ENCODE measurements around the gene GBP1.
"Not testable (repeated sequence)": the region's sequence is repeated elsewhere in the genome, so short reads cannot be mapped to it uniquely, and the experiment has no call there.

Gene GBP1, protein sequence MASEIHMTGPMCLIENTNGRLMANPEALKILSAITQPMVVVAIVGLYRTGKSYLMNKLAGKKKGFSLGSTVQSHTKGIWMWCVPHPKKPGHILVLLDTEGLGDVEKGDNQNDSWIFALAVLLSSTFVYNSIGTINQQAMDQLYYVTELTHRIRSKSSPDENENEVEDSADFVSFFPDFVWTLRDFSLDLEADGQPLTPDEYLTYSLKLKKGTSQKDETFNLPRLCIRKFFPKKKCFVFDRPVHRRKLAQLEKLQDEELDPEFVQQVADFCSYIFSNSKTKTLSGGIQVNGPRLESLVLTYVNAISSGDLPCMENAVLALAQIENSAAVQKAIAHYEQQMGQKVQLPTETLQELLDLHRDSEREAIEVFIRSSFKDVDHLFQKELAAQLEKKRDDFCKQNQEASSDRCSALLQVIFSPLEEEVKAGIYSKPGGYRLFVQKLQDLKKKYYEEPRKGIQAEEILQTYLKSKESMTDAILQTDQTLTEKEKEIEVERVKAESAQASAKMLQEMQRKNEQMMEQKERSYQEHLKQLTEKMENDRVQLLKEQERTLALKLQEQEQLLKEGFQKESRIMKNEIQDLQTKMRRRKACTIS

GRCh38 chr1:89065079-89065868 lies at the start of gene GBP1:
TSS of gene GBP1 (minus strand) at chr1:89065208. CDS start at chr1:89063234, 1,974 bp downstream.
- DNase-seq (ENCODE audit: low read depth in 2 of 2) = no peak

DNA sequence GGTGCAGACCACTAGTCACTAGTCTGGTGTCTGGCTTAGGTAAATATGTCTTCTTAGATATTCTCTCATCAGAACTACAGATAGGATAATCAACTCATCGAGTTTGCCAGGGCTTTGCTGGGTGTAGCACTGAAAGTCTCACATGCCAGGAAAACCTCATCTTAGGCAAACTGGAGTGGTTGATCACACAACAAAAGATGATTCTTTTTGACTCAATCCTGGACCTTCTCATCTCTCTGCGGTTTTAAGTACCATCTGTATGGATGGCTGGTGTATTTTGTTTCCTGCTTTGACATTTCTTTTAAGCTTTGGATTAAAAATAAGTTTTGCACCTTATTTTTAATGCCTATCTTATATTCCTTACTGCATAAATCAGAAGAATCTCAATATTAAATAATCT lies 49.7 kb upstream of the GBP1 start:
- DNase-seq (ENCODE audit: low read depth in 2 of 2) = no peak

GRCh38 chr1:89112871-89113613 lies 48.0 kb upstream of the GBP1 start:
- no peak for DNase-seq (ENCODE audit: low read depth in 2 of 2)

DNA sequence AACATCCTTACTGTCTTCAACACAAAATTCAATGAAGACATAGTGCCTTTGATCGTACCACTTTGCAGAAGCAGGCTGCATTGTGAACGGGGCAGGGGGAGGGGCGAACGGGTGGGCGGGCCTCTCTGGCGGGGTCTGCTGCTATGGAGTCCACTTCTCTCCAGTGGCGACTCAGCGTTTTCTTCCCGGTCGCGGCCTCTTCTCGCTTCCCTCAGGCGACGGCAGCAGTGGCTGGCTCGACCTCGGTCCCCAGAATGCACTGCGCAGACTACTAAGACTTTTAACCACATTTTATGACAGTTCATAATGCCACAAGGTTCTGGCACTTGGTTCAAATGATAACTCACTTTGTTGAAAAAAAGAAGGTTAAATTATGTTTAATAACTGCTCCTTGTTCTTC lies 39.7 kb upstream of the GBP1 start:
- no peak for DNase-seq (ENCODE audit: low read depth in 2 of 2)

- DNase-seq (ENCODE audit: low read depth in 2 of 2) = no peak
Measured at GRCh38 chr1:89104147-89104546, 39.1 kb upstream of the GBP1 start.

DNA sequence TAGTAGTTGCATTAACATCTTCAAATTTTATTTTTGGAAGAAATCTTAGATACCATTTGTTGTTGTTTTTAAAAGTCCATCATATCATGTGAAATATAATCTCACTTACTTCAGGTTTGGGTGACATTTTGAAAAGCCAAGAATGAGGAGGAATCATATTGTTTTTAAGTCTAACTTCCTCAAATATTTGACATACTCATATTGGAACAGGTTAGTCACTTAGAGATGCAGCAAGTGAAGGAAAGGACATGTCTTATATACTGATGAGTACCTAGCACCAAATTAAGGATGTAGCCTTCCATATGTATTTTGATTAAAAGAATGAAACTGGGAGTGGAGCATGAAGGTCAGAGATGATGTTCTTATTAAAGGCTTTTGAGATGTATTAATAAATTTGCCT lies 37.0 kb upstream of the GBP1 start:
- no peak for DNase-seq (ENCODE audit: low read depth in 2 of 2)

- no peak for DNase-seq (ENCODE audit: low read depth in 2 of 2)
Measured at GRCh38 chr1:89100412-89100811, 35.4 kb upstream of the GBP1 start.

GRCh38 chr1:89098857-89099256 lies 33.8 kb upstream of the GBP1 start:
- DNase-seq (ENCODE audit: low read depth in 2 of 2) = no peak

DNA sequence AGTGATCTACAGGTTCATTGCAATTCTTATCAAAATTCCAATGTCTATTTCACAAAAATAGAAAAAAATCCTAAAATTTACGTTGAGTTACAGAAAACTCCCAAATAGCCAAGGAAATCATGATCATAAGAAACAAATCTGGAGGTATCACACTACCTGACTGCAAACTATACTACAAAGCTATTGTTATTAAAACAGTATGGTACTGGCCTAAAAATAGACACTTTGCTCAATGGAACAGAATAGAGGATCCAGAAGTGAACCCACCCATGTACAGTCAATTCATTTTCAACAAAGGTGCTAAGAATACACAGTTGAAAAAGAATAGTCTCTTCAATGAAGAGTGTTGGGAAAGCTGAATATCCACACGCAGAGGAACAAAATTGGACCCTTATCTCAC lies 30.7 kb upstream of the GBP1 start:
- DNase-seq (ENCODE audit: low read depth in 2 of 2) = no peak

- no peak for DNase-seq (ENCODE audit: low read depth in 2 of 2)
Measured at GRCh38 chr1:89089962-89090361, 25.0 kb upstream of the GBP1 start.

- no peak for DNase-seq (ENCODE audit: low read depth in 2 of 2)
Measured at GRCh38 chr1:89088572-89088971, 23.6 kb upstream of the GBP1 start.

GRCh38 chr1:89087241-89087640 lies 22.2 kb upstream of the GBP1 start:
- DNase-seq (ENCODE audit: low read depth in 2 of 2) = no peak

GRCh38 chr1:89085781-89086180 lies 20.8 kb upstream of the GBP1 start:
- DNase-seq (ENCODE audit: low read depth in 2 of 2) = no peak

GRCh38 chr1:89081005-89081404 lies 16.0 kb upstream of the GBP1 start:
- no peak for DNase-seq (ENCODE audit: low read depth in 2 of 2)

DNA sequence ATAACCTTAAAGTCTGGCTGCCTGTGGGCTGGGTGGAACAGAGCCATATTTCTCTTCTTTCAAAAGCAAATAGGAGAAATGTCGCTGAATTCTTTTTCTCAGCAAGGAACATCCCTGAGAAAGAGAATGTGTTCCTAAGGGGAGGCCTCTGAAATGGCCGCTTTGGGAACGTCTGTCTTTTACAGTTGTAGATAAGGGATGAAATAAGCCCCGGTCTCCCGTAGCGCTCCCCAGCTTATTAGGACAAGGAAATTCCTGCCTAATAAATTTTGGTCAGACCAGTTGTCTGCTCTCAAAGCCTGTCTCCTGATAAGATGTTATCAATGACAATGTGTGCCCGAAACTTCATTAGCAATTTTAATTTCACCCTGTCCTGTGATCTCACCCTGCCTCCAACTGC lies 15.1 kb upstream of the GBP1 start:
- not testable (repeated sequence) for DNase-seq (ENCODE audit: low read depth in 2 of 2)

GRCh38 chr1:89072466-89073065 lies 7.6 kb upstream of the GBP1 start:
- DNase-seq (ENCODE audit: low read depth in 2 of 2) = not testable (repeated sequence)

GRCh38 chr1:89070509-89070908 lies 5.5 kb upstream of the GBP1 start:
- no peak for DNase-seq (ENCODE audit: low read depth in 2 of 2)

DNA sequence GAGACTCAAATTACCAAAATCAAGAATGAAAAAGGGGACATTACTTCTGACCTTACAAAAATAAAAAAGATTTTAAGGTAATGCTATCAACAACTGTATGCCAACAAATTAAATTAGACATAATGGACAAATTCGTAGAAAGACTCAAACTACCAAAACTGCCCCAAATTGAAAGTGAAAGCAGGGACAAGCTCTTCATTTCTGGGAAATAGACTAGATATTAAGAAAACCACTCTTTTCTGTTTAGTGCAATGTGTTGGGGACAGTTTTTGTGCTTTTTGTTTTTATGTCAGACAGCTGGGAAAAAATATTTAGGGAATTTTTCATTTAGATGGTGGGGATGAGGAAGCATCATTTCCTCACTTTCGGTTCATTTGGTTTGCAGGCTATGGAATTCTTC lies 4.9 kb upstream of the GBP1 start:
- no peak for DNase-seq (ENCODE audit: low read depth in 2 of 2)

DNA sequence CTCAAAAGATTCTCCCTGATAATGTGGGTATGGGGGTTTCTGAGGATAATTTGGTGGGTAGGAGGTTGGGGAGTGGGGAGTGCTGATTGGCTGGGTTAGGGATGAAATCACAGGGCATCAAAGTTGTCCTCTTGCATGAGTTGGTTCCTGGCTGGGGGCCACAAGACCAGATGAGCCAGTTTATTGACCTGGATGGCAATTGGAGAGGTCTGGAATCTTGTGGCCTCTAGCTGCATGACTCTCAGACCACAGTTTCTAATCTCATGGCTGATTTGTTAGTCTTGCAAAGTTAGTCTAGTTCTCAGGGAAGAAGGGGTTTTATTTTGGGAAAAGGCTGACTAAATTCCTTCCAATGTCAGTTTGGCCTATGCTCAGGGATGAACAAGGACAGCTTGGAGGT lies 3.3 kb upstream of the GBP1 start:
- no peak for DNase-seq (ENCODE audit: low read depth in 2 of 2)

- DNase-seq (ENCODE audit: low read depth in 2 of 2) = no peak
Measured at GRCh38 chr1:89064632-89065031, 376 bp downstream of the GBP1 start.

GRCh38 chr1:89063094-89063493 lies 1.9 kb downstream of the GBP1 start:
- DNase-seq (ENCODE audit: low read depth in 2 of 2) = no peak

DNA sequence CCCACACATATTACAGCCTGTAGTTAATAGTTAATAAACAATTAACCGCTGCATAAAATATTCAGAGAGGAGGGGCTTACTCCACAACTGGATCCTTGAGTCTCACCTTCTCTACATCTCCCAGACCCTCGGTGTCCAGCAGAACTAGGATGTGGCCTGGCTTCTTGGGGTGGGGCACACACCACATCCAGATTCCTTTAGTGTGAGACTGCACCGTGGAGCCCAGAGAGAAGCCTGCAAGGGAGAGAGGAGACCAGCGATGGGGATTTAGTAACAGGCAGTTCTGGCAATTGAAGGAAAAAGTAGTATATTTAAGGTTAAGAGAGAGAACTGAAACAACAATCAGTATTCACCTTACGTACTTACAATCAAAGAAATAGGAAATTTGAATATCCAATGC lies 4.9 kb downstream of the GBP1 start:
- DNase-seq (ENCODE audit: low read depth in 2 of 2) = no peak
